GM21619 (cell line): ENCODE measurements around the gene FAM120AOS.

Experiments used
- ATAC-seq: cut with Tn5 transposase; IDR thresholded peaks from one replicate; pipeline ENCODE4 v1.9.1; 2021; ENCODE audit not compliant: unreplicated experiment

The FAM120AOS gene

GRCh38 chr9:93453047-93453914 is at the start of gene FAM120AOS:
TSS of gene FAM120AOS (minus strand) at chr9:93453581. CDS start at chr9:93452709, 872 bp downstream.
- peak; percentile 56 for ATAC-seq

GRCh38 chr9:93501406-93501805 is 48.0 kb upstream of the FAM120AOS start:
- no peak for ATAC-seq

- ATAC-seq: no peak
Observed at GRCh38 chr9:93500571-93501298, 47.4 kb upstream of the FAM120AOS start.

- no peak for ATAC-seq
Observed at GRCh38 chr9:93496285-93496684, 42.9 kb upstream of the FAM120AOS start.

GRCh38 chr9:93493949-93494348 is 40.6 kb upstream of the FAM120AOS start:
- no peak for ATAC-seq

- no peak for ATAC-seq
Observed at GRCh38 chr9:93492327-93492726, 38.9 kb upstream of the FAM120AOS start.

GRCh38 chr9:93491593-93492232 is 38.3 kb upstream of the FAM120AOS start:
- no peak for ATAC-seq

- ATAC-seq: no peak
Observed at GRCh38 chr9:93488244-93488643, 34.9 kb upstream of the FAM120AOS start.

GRCh38 chr9:93486268-93486667 is 32.9 kb upstream of the FAM120AOS start:
- ATAC-seq: no peak

GRCh38 chr9:93483497-93483896 is 30.1 kb upstream of the FAM120AOS start:
- ATAC-seq: no peak

GRCh38 chr9:93480728-93481324 is 27.4 kb upstream of the FAM120AOS start:
- ATAC-seq: no peak

GRCh38 chr9:93480262-93480661 is 26.9 kb upstream of the FAM120AOS start:
- ATAC-seq: no peak

GRCh38 chr9:93479726-93480125 is 26.3 kb upstream of the FAM120AOS start:
- no peak for ATAC-seq

GRCh38 chr9:93477397-93477796 is 24.0 kb upstream of the FAM120AOS start:
- no peak for ATAC-seq

- ATAC-seq: no peak
Observed at GRCh38 chr9:93476924-93477323, 23.5 kb upstream of the FAM120AOS start.

- no peak for ATAC-seq
Observed at GRCh38 chr9:93475856-93476255, 22.5 kb upstream of the FAM120AOS start.

GRCh38 chr9:93475108-93475507 is 21.7 kb upstream of the FAM120AOS start:
- no peak for ATAC-seq

GRCh38 chr9:93473411-93473810 is 20.0 kb upstream of the FAM120AOS start:
- no peak for ATAC-seq

GRCh38 chr9:93471124-93471523 is 17.7 kb upstream of the FAM120AOS start:
- ATAC-seq: no peak

- no peak for ATAC-seq
Observed at GRCh38 chr9:93470391-93470790, 17.0 kb upstream of the FAM120AOS start.

- no peak for ATAC-seq
Observed at GRCh38 chr9:93468763-93469456, 15.5 kb upstream of the FAM120AOS start.
